GM21576 (cell line): ENCODE data around the gene CST9.

Experiments used
- ATAC-seq: cut with Tn5 transposase; IDR thresholded peaks from one replicate; pipeline ENCODE4 v1.9.1; 2021; ENCODE audit warnings: mild to moderate bottlenecking, moderate library complexity; ENCODE audit not compliant: unreplicated experiment

Gene CST9

GRCh38 chr20:23554401-23554800, 51.3 kb downstream of the CST9 start:
- no peak for ATAC-seq
